GM10266 (cell line): ENCODE data around the gene GABPB1.
"Not testable (repeated sequence)": the region's sequence is repeated elsewhere in the genome, so short reads cannot be mapped to it uniquely, and the experiment has no call there.

ENCODE experiments used
- DNase-seq: peaks from one replicate; pipeline ENCODE4 v3.0.0; 2012; ENCODE audit errors: extremely low spot score
- TF ChIP-seq, protein P1 (sequence below): IDR thresholded peaks from 2 replicates; pipeline ENCODE4 v1.5.1; 2012; ENCODE audit warnings: mild to moderate bottlenecking, low read depth; ENCODE audit not compliant: control insufficient read depth, insufficient read depth; ENCODE audit errors: missing control alignments

GABPB1 gene

DNA sequence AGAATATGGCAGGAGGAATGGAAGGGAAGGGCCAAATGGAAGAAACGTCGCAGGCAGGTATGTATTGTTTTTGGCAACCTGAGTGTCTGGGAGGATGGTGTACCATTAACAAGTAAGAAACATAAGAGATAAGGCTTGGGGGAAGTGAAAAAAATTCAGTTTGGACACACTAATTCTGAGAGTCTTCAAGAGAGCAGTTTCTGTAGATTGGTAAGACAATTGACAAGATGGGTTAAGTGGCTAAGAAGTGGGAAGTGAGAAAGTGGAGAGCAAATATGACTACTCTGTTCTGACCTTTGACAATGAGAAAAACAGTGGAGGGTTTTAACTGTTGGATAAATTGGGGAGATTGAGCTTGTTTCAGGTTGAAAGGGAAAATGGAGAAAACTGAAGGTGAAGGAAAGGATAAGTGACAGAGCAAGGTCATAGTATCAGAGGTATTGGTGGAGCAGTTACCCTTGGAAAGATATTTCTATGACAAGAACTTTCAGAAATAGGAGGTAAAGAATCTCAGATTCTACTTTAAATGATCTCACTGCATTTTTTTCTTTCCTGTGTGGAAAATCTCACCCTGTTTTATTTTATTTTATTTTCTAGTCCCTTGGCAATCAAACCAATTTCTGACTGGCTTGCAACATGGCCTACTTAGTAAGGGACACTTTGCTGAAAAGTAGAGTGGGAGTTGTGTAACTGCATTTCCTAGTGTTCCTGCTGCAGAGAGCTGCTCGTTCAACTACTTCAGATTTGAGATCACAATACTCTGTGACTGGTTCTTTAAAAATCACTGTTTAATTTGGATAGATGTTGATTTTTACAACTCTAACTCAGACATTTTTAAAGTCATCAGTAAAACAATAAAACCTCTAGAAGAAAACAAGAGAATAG, 23.1 kb upstream of the GABPB1 start:
- TF ChIP-seq, protein P1, sequence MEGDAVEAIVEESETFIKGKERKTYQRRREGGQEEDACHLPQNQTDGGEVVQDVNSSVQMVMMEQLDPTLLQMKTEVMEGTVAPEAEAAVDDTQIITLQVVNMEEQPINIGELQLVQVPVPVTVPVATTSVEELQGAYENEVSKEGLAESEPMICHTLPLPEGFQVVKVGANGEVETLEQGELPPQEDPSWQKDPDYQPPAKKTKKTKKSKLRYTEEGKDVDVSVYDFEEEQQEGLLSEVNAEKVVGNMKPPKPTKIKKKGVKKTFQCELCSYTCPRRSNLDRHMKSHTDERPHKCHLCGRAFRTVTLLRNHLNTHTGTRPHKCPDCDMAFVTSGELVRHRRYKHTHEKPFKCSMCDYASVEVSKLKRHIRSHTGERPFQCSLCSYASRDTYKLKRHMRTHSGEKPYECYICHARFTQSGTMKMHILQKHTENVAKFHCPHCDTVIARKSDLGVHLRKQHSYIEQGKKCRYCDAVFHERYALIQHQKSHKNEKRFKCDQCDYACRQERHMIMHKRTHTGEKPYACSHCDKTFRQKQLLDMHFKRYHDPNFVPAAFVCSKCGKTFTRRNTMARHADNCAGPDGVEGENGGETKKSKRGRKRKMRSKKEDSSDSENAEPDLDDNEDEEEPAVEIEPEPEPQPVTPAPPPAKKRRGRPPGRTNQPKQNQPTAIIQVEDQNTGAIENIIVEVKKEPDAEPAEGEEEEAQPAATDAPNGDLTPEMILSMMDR: no peak

GRCh38 chr15:50369564-50369963, 14.6 kb upstream of the GABPB1 start:
- DNase-seq: not testable (repeated sequence)

More for the DNA sequence above, 23.1 kb upstream of the GABPB1 start:
- DNase-seq: peak; percentile 73

DNA sequence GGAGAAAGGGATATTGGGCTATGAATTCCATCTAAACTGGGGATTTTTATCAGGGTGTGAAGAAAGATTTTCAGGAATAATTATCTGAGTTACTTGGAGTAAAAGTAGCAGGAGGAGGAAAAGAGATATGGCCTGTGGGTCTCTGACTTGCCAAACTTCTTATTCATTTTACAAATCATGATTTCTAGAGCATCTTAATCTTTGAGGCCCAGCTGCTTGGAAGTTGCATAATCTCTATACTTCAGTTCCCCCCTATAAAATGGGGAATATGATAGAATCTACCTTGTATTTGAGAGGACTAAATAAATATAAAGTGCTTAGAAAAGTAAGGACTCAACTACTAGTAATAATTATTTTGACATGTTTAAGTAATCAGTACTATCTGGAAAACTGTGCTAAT, 11.0 kb upstream of the GABPB1 start:
- DNase-seq: no peak

GRCh38 chr15:50365570-50365969, 10.6 kb upstream of the GABPB1 start:
- no peak for DNase-seq
- TF ChIP-seq, protein P1: no peak

More for the DNA sequence above, 11.0 kb upstream of the GABPB1 start:
- TF ChIP-seq, protein P1: no peak

GRCh38 chr15:50363612-50364011, 8.6 kb upstream of the GABPB1 start:
- no peak for DNase-seq
- TF ChIP-seq, protein P1: no peak

- TF ChIP-seq, protein P1: no peak
- DNase-seq: no peak
These were observed 6.8 kb upstream of the GABPB1 start for GRCh38 chr15:50361756-50362155.

DNA sequence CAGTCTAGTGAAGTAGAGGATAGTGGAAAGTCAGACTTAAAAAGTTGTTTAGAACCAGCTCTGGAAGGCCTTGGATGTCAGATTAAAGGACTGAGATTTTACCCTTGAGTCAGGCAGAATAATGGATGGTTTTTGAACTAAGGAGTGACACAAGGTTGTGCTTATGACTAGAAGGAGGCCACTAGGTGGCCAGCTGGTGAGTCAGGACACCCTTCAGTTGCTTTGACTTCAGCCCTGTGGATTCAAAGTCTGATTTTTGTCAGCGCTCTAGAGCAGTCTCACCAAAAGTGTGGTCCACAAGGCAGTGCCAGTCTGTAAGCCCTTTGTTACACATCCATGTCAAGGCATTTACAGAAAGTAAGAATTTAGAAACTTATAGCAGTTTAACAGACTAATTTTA, 3.8 kb upstream of the GABPB1 start:
- TF ChIP-seq, protein P1: peak; percentile 46
- no peak for DNase-seq
